ENCODE results near the gene DNAJC11.
"Not testable (repeated sequence)": the region's sequence is repeated elsewhere in the genome, so short reads cannot be mapped to it uniquely, and the experiment has no call there.

DNA sequence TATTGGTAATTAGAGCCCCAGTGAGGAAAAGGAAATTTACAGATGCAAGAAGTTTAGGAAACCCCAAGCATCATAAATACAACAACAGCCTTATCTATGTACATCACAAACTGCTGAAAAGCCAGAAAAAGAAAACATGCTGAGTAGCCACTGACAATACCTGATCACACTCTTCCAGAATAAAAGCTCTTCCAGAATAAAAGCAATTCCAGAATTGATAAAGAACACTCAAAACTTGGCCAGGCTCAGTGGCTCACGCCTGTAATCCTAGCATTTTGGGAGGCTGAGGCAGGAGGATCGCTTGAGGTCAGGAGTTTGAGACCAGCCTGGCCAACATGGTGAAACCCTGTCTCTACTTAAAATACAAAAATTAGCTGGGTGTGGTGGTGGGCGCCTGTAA lies 60.7 kb downstream of the DNAJC11 start:
- TF ChIP-seq, protein P1, sequence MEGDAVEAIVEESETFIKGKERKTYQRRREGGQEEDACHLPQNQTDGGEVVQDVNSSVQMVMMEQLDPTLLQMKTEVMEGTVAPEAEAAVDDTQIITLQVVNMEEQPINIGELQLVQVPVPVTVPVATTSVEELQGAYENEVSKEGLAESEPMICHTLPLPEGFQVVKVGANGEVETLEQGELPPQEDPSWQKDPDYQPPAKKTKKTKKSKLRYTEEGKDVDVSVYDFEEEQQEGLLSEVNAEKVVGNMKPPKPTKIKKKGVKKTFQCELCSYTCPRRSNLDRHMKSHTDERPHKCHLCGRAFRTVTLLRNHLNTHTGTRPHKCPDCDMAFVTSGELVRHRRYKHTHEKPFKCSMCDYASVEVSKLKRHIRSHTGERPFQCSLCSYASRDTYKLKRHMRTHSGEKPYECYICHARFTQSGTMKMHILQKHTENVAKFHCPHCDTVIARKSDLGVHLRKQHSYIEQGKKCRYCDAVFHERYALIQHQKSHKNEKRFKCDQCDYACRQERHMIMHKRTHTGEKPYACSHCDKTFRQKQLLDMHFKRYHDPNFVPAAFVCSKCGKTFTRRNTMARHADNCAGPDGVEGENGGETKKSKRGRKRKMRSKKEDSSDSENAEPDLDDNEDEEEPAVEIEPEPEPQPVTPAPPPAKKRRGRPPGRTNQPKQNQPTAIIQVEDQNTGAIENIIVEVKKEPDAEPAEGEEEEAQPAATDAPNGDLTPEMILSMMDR (IDR thresholded peaks at IDR 0.05), result not testable (repeated sequence)
- not testable (repeated sequence) for TF ChIP-seq POLR2A (IDR thresholded peaks at IDR 0.05)

Data from breast epithelium (tissue), 3 donors.